Sigmoid colon (tissue), 7 donors: Measurements from ENCODE around the gene SYNGR3. TPM values are rescaled to one million over a fixed set of nuclear protein-coding genes. Genes with fewer than 3 reads are reported as not detected.
A peak's percentile ranks its signal among the peaks of the same experiment; 100 is the strongest.

Experiments
- DNase-seq: peaks from one replicate; pipeline ENCODE4 v3.0.0-alpha.2; 2019
- H3K27ac ChIP-seq, 4 donors: fragments of 200-600 bp; sonication (generic); one replicate each; pipeline ENCODE4 v1.5.1; 2016 to 2019; ENCODE audit warnings: mild to moderate bottlenecking in 1 of 4
- H3K27me3 ChIP-seq, 3 donors: fragments of 200-600 bp; sonication (generic); one replicate each; pipeline ENCODE4 v1.5.1; 2019; ENCODE audit warnings: mild to moderate bottlenecking in 1 of 3
- H3K36me3 ChIP-seq, 4 donors: fragments of 200-600 bp; sonication (generic); one replicate each; pipeline ENCODE4 v1.5.1; 2016 to 2019
- H3K4me1 ChIP-seq, 4 donors: fragments of 200-600 bp; sonication (generic); one replicate each; pipeline ENCODE4 v1.5.1; 2017 to 2019
- H3K4me3 ChIP-seq, 4 donors: fragments of 200-600 bp; sonication (generic); one replicate each; pipeline ENCODE4 v1.5.1; 2017 to 2019; ENCODE audit warnings: mild to moderate bottlenecking in 2 of 4, moderate library complexity in 1 of 4
- H3K9me3 ChIP-seq, 4 donors: fragments of 200-600 bp in 3 of 4; sonication (generic) in 3 of 4; one replicate each; pipeline versions ENCODE4 v1.5.1 to v1.6.1; 2013 to 2019
- CTCF ChIP-seq, 4 experiments: fragments of 450-650 bp in 3 of 4; fragments of 200-600 bp in 1 of 4; IDR thresholded peaks; one replicate each; pipeline ENCODE4 v1.5.1; 2016 to 2019; ENCODE audit warnings: antibody characterized with exemption in 4 of 4, mild to moderate bottlenecking in 3 of 4, moderate library complexity in 2 of 4
- EP300 ChIP-seq, 4 donors: sonication (generic); formaldehyde crosslinking; IDR thresholded peaks; one replicate each; pipeline ENCODE4 v1.6.1; 2017; ENCODE audit warnings: antibody characterized with exemption in 4 of 4
- POLR2A ChIP-seq, 2 donors: fragments of 450-650 bp; IDR thresholded peaks; one replicate each; pipeline ENCODE4 v1.6.1; 2016; ENCODE audit warnings: antibody characterized with exemption in 2 of 2, mild to moderate bottlenecking in 2 of 2, moderate library complexity in 2 of 2
- POLR2AphosphoS5 ChIP-seq, 4 donors: sonication (generic); formaldehyde crosslinking; IDR thresholded peaks; one replicate each; pipeline ENCODE4 v1.6.1; 2017; ENCODE audit warnings: antibody characterized with exemption in 4 of 4
- WGBS, 2 donors: extraction: QIAGEN DNeasy Blood & Tissue Kit; methylation state at CpG; one replicate each; pipeline ENCODE4 v1.1.7; 2013; 5-methylcytosine and 5-hydroxymethylcytosine counted together
- intact Hi-C: fragments of 100-400 bp; cut with DNase I; formaldehyde crosslinking; loops from one replicate; pipeline ENCODE4 v1.15.1; 2023
- polyA plus RNA-seq, 3 donors: library from polyadenylated mRNA; stranded (reverse); fragments of 200-250 nt; gene quantifications; one replicate each; pipeline ENCODE4 v1.2.3, GENCODE V29; 2013
- total RNA-seq, 4 donors: library from RNA; depleted of rRNA; stranded (reverse); fragments of >200 nt; gene quantifications; one replicate each; pipeline ENCODE4 v1.1.0, GENCODE V29; 2016
- donor health status: healthy with polysubstance abuse.
- donor health status: Bipolar disorder and iron deficiency.
- donor health status: healthy.

The SYNGR3 gene
- total RNA-seq (1 to 10 TPM in 3 of 4 donors, under 1 TPM in 1; 0.82 to 8.3 (median 6.3) TPM), polyA plus RNA-seq (1 to 10 TPM in 2 of 3 donors, under 1 TPM in 1; 0.60 to 4.0 (median 1.2) TPM)

- peaks cover 0 to 44% (median 38%) of the 10 kb centered on the region in 4 donors for H3K4me1 ChIP-seq
- no peaks in the 10 kb centered on the region for H3K9me3 ChIP-seq
- no peak within 1 kb of the TSS for H3K4me3 ChIP-seq
- H3K36me3 ChIP-seq = peaks cover 6 to 17% (median 10%) of the 10 kb centered on the region in 4 donors
- H3K27ac ChIP-seq = no peak within 1 kb of the TSS
- DNase-seq = no peak
- 3 to 8% methylated on average over 67 of the region's 67 CpGs for WGBS, 2 donors
- intact Hi-C loops = no loop called here
- TF ChIP-seq CTCF (IDR thresholded peaks at IDR 0.05) (no peak), POLR2AphosphoS5 (IDR thresholded peaks at IDR 0.05) (no peak), EP300 (IDR thresholded peaks at IDR 0.05) (no peak), POLR2A (IDR thresholded peaks at IDR 0.05) (no peak)
- H3K27me3 ChIP-seq = peaks cover 37 to 50% (median 49%) of the 10 kb centered on the region in 3 donors
Observed at GRCh38 chr16:1989209-1990100, at the start of gene SYNGR3. SYNGR3 (plus strand) TSS chr16:1989970; CDS start chr16:1990103, 133 bp downstream.

GRCh38 chr16:1940273-1941161, 49.3 kb upstream of the SYNGR3 start:
- Histone ChIP-seq H3K9me3 (no peaks in the 10 kb centered on the region), H3K4me3 (no peak overlapping the region), H3K36me3 (peaks cover 0 to 43% (median 27%) of the 10 kb centered on the region in 4 donors), H3K27me3 (no peaks in the 10 kb centered on the region), H3K27ac (peak overlapping the region in 1 of 4 donors; percentile 88), H3K4me1 (peaks cover 0 to 30% (median 14%) of the 10 kb centered on the region in 4 donors)
- TF ChIP-seq POLR2A (IDR thresholded peaks at IDR 0.05) = no peak
- TF ChIP-seq POLR2AphosphoS5 (IDR thresholded peaks at IDR 0.05) = no peak
- TF ChIP-seq CTCF (IDR thresholded peaks at IDR 0.05) = no peak
- no peak for TF ChIP-seq EP300 (IDR thresholded peaks at IDR 0.05)
- intact Hi-C loops = no loop called here
- 31 to 72% methylated on average over 23 of the region's 23 CpGs for WGBS, 2 donors
- DNase-seq = no peak

GRCh38 chr16:1941162-1942046, 48.4 kb upstream of the SYNGR3 start:
- Histone ChIP-seq H3K4me3 (peak overlapping the region in 3 of 4 donors; percentile 78 to 95 (median 86)), H3K27ac (peak overlapping the region; percentile 84 to 90 (median 87)), H3K9me3 (no peaks in the 10 kb centered on the region), H3K36me3 (peaks cover 0 to 43% (median 27%) of the 10 kb centered on the region in 4 donors), H3K4me1 (peaks cover 0 to 30% (median 14%) of the 10 kb centered on the region in 4 donors), H3K27me3 (no peaks in the 10 kb centered on the region)
- DNase-seq = no peak
- 77 to 84% methylated on average over 30 of the region's 30 CpGs for WGBS, 2 donors
- intact Hi-C loops = no loop called here
- no peak for TF ChIP-seq CTCF (IDR thresholded peaks at IDR 0.05)
- no peak for TF ChIP-seq POLR2AphosphoS5 (IDR thresholded peaks at IDR 0.05)
- no peak for TF ChIP-seq EP300 (IDR thresholded peaks at IDR 0.05)
- no peak for TF ChIP-seq POLR2A (IDR thresholded peaks at IDR 0.05)
